OCI-LY1 (cell line): ENCODE results near the gene NKD1.

Experiments
- EZH2 ChIP-seq: fragments of 200-600 bp; sonication (generic), shearing (Covaris generic); IDR thresholded peaks from 2 replicates; pipeline ENCODE4 v1.8.0; 2017; ENCODE audit warnings: borderline replicate concordance, mixed run types, mild to moderate bottlenecking, antibody characterized with exemption, low read length, moderate library complexity, mixed read lengths
- TF ChIP-seq, protein P1 (sequence below): fragments of 200-600 bp; sonication (generic), shearing (Covaris generic); IDR thresholded peaks from 2 replicates; pipeline ENCODE4 v1.5.1; 2017; ENCODE audit warnings: mild to moderate bottlenecking, antibody characterized with exemption, low read length, moderate library complexity, mixed read lengths

- TF ChIP-seq, protein P1, sequence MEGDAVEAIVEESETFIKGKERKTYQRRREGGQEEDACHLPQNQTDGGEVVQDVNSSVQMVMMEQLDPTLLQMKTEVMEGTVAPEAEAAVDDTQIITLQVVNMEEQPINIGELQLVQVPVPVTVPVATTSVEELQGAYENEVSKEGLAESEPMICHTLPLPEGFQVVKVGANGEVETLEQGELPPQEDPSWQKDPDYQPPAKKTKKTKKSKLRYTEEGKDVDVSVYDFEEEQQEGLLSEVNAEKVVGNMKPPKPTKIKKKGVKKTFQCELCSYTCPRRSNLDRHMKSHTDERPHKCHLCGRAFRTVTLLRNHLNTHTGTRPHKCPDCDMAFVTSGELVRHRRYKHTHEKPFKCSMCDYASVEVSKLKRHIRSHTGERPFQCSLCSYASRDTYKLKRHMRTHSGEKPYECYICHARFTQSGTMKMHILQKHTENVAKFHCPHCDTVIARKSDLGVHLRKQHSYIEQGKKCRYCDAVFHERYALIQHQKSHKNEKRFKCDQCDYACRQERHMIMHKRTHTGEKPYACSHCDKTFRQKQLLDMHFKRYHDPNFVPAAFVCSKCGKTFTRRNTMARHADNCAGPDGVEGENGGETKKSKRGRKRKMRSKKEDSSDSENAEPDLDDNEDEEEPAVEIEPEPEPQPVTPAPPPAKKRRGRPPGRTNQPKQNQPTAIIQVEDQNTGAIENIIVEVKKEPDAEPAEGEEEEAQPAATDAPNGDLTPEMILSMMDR: no peak
- no peak for TF ChIP-seq EZH2
Measured at GRCh38 chr16:50534556-50534955, 13.6 kb upstream of the NKD1 start.
